ENCODE data around the gene GCNA. TPM values are rescaled to one million over a fixed set of nuclear protein-coding genes. Genes with fewer than 3 reads are reported as not detected.
A peak's percentile ranks its signal among the peaks of the same experiment; 100 is the strongest.

GCNA gene
- total and polyA plus RNA-seq, 2 of the 13 experiments (the other 11 are each of a cell fraction or from before 2014, with no cell fraction given) = 0.38 to 0.66 TPM

DNA sequence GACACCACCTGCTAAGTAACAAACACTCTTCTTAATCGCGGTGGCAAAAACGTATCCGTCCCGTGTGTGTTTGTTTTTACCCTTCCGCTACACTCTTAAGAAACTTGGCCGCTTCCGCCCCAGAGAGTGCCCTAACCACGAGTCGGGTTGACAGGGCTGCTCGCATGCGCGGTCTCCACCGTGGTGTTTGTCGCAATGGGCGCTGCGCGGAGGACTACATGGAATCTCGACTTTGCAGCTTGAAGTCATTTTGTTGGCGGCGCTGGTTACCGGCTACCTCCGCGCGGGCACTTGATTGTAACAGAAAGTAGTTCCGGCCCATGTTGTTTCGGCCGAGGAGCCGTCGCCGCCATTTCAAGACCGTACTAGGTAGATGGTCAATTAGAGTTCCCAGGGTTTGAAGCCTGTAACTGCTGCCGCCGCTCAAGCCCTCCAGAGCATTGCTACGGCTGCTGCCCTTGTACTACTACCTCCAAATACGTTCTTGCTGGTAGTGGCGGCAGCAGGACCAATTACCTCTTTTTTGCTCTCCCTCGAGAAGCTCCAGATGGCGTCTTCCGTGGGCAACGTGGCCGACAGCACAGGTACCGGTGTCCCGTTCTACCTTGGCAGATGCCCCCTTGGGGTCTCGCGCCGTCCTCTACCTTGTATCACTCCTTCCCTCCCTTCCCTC, 45.3 kb upstream of the GCNA start, which contains the start of gene OGT (continued):
- TF ChIP-seq, protein P1, sequence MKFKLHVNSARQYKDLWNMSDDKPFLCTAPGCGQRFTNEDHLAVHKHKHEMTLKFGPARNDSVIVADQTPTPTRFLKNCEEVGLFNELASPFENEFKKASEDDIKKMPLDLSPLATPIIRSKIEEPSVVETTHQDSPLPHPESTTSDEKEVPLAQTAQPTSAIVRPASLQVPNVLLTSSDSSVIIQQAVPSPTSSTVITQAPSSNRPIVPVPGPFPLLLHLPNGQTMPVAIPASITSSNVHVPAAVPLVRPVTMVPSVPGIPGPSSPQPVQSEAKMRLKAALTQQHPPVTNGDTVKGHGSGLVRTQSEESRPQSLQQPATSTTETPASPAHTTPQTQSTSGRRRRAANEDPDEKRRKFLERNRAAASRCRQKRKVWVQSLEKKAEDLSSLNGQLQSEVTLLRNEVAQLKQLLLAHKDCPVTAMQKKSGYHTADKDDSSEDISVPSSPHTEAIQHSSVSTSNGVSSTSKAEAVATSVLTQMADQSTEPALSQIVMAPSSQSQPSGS (CRISPR knock-in tag; IDR thresholded peaks at IDR 0.05) = peak; percentile 63; the same call in 1 of the 2 replicates
- TF ChIP-seq ZNF44 (CRISPR knock-in tag; IDR thresholded peaks at IDR 0.05) (no peak), MAZ (IDR thresholded peaks at IDR 0.05; ENCODE audit: borderline replicate concordance, low read depth, low read length) (no peak), MAZ (CRISPR knock-in tag; IDR thresholded peaks at IDR 0.05; ENCODE audit: low read depth) (peak; percentile 36), ZNF296 (CRISPR knock-in tag; conservative IDR thresholded peaks at IDR 0.05) (no peak), ZNF282 (IDR thresholded peaks at IDR 0.05; ENCODE audit: partially characterized antibody) (no peak), ZNF7 (CRISPR knock-in tag; IDR thresholded peaks at IDR 0.05) (peak; percentile 4; the same call in 1 of the 2 replicates), JDP2 (CRISPR knock-in tag; IDR thresholded peaks at IDR 0.05; ENCODE audit: borderline replicate concordance) (no peak), SPEN (CRISPR knock-in tag; IDR thresholded peaks at IDR 0.05; ENCODE audit: low read depth) (peak; percentile 28; the same call in 1 of the 2 replicates), NFE2L2 (IDR thresholded peaks at IDR 0.05; ENCODE audit: low read length) (no peak), MZF1 (CRISPR knock-in tag; IDR thresholded peaks at IDR 0.05; ENCODE audit: borderline replicate concordance) (no peak), RAD51 (IDR thresholded peaks at IDR 0.05; ENCODE audit: borderline replicate concordance) (no peak), RBM22 (optimal IDR thresholded peaks at IDR 0.05; ENCODE audit: low read length) (no peak), BRCA1 (CRISPR knock-in tag; IDR thresholded peaks at IDR 0.05) (0 out of 2 replicates have a peak, but pooled peaks have one; percentile 49), HDAC6 (IDR thresholded peaks at IDR 0.05; ENCODE audit: low read depth, low read length) (no peak), ZNF644 (CRISPR knock-in tag; IDR thresholded peaks at IDR 0.05; ENCODE audit: low read depth) (0 out of 2 replicates have a peak, but pooled peaks have one; percentile 22), ZFP62 (CRISPR knock-in tag; IDR thresholded peaks at IDR 0.05) (no peak)
- TF ChIP-seq, protein P2, sequence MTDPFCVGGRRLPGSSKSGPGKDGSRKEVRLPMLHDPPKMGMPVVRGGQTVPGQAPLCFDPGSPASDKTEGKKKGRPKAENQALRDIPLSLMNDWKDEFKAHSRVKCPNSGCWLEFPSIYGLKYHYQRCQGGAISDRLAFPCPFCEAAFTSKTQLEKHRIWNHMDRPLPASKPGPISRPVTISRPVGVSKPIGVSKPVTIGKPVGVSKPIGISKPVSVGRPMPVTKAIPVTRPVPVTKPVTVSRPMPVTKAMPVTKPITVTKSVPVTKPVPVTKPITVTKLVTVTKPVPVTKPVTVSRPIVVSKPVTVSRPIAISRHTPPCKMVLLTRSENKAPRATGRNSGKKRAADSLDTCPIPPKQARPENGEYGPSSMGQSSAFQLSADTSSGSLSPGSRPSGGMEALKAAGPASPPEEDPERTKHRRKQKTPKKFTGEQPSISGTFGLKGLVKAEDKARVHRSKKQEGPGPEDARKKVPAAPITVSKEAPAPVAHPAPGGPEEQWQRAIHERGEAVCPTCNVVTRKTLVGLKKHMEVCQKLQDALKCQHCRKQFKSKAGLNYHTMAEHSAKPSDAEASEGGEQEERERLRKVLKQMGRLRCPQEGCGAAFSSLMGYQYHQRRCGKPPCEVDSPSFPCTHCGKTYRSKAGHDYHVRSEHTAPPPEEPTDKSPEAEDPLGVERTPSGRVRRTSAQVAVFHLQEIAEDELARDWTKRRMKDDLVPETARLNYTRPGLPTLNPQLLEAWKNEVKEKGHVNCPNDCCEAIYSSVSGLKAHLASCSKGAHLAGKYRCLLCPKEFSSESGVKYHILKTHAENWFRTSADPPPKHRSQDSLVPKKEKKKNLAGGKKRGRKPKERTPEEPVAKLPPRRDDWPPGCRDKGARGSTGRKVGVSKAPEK (CRISPR knock-in tag; IDR thresholded peaks at IDR 0.05; ENCODE audit: borderline replicate concordance) = no peak
- TF ChIP-seq, protein P3, sequence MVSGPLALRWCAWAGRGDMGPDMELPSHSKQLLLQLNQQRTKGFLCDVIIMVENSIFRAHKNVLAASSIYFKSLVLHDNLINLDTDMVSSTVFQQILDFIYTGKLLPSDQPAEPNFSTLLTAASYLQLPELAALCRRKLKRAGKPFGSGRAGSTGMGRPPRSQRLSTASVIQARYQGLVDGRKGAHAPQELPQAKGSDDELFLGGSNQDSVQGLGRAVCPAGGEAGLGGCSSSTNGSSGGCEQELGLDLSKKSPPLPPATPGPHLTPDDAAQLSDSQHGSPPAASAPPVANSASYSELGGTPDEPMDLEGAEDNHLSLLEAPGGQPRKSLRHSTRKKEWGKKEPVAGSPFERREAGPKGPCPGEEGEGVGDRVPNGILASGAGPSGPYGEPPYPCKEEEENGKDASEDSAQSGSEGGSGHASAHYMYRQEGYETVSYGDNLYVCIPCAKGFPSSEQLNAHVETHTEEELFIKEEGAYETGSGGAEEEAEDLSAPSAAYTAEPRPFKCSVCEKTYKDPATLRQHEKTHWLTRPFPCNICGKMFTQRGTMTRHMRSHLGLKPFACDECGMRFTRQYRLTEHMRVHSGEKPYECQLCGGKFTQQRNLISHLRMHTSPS (CRISPR knock-in tag; IDR thresholded peaks at IDR 0.05; ENCODE audit: low read depth) = no peak
- TF ChIP-seq, protein P4, sequence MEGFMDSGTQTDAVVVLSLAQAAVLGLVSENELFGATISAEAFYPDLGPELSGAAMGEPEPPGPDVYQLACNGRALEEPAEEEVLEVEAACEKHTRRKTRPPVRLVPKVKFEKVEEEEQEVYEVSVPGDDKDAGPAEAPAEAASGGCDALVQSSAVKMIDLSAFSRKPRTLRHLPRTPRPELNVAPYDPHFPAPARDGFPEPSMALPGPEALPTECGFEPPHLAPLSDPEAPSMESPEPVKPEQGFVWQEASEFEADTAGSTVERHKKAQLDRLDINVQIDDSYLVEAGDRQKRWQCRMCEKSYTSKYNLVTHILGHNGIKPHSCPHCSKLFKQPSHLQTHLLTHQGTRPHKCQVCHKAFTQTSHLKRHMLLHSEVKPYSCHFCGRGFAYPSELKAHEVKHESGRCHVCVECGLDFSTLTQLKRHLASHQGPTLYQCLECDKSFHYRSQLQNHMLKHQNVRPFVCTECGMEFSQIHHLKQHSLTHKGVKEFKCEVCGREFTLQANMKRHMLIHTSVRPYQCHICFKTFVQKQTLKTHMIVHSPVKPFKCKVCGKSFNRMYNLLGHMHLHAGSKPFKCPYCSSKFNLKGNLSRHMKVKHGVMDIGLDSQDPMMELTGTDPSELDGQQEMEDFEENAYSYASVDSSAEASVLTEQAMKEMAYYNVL (CRISPR knock-in tag; IDR thresholded peaks at IDR 0.05; ENCODE audit: borderline replicate concordance) = no peak; the same call in 1 of the 2 replicates
- TF ChIP-seq, protein P5, sequence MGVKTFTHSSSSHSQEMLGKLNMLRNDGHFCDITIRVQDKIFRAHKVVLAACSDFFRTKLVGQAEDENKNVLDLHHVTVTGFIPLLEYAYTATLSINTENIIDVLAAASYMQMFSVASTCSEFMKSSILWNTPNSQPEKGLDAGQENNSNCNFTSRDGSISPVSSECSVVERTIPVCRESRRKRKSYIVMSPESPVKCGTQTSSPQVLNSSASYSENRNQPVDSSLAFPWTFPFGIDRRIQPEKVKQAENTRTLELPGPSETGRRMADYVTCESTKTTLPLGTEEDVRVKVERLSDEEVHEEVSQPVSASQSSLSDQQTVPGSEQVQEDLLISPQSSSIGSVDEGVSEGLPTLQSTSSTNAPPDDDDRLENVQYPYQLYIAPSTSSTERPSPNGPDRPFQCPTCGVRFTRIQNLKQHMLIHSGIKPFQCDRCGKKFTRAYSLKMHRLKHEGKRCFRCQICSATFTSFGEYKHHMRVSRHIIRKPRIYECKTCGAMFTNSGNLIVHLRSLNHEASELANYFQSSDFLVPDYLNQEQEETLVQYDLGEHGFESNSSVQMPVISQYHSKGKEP (CRISPR knock-in tag; IDR thresholded peaks at IDR 0.05) = no peak
